CD4-positive, alpha-beta T cell (primary cell): ENCODE results near the gene RNF5. TPM values are rescaled to one million over a fixed set of nuclear protein-coding genes. Genes with fewer than 3 reads are reported as not detected.

Experiments used
- ATAC-seq: fragments of 200-7000 bp; cut with Tn5 transposase; one replicate; pipeline ENCODE4 v1.10.0; 2022; ENCODE audit warnings: mild to moderate bottlenecking; ENCODE audit not compliant: poor library complexity
- CTCF ChIA-PET: fragments of 350-600 bp; sonication (Branson Sonifier 250); formaldehyde crosslinking; loops from one replicate; lab custom pipeline; 2021; ENCODE audit warnings: antibody characterized with exemption, inconsistent platforms; lab: Charles Lee
- POLR2A ChIA-PET: fragments of 350-600 bp; sonication (Branson Sonifier 250); formaldehyde crosslinking; loops from one replicate; lab custom pipeline; 2021; ENCODE audit warnings: antibody characterized with exemption, inconsistent platforms; lab: Charles Lee
- DNase-seq, 14 experiments: peaks; one replicate each; pipeline ENCODE4 v3.0.0-alpha.2; 2013 to 2020; ENCODE audit warnings: mixed read lengths in 2 of 14
- H3K27ac ChIP-seq, 2 donors: one replicate each; pipeline versions ENCODE4 v1.5.1 to v1.7.0; 2013; ENCODE audit warnings: low read length in 2 of 2, low read depth in 1 of 2, mild to moderate bottlenecking in 1 of 2
- H3K27me3 ChIP-seq, 2 experiments: 1 replicate in 1 of 2; 2 replicates in 1 of 2; pipeline versions ENCODE4 v1.6.1 to v1.7.0; 2013; ENCODE audit warnings: low read length in 2 of 2, control low read depth in 1 of 2, mild to moderate bottlenecking in 1 of 2, moderate library complexity in 1 of 2; ENCODE audit not compliant: insufficient read depth in 2 of 2, control insufficient read depth in 1 of 2
- H3K36me3 ChIP-seq: one replicate; pipeline ENCODE4 v1.6.1; 2013; ENCODE audit warnings: low read length, control low read depth; ENCODE audit not compliant: insufficient read depth
- H3K4me1 ChIP-seq: one replicate; pipeline ENCODE4 v1.6.1; 2013; ENCODE audit warnings: low read length, control low read depth; ENCODE audit not compliant: insufficient read depth
- H3K4me3 ChIP-seq: one replicate; pipeline ENCODE4 v1.5.1; 2013; ENCODE audit warnings: mild to moderate bottlenecking, low read length, moderate library complexity
- H3K9me3 ChIP-seq, 2 experiments: 1 replicate in 1 of 2; 2 replicates in 1 of 2; pipeline versions ENCODE4 v1.6.1 to v1.7.0; 2013; ENCODE audit warnings: low read length in 2 of 2, mild to moderate bottlenecking in 2 of 2, control low read depth in 1 of 2, moderate library complexity in 1 of 2; ENCODE audit not compliant: control insufficient read depth in 1 of 2, insufficient read depth in 1 of 2
- H3K27ac Mint-ChIP-seq: one replicate; pipeline ENCODE4 v1.8.0; 2020; ENCODE audit warnings: mixed read lengths
- H3K27me3 Mint-ChIP-seq: one replicate; pipeline ENCODE4 v1.8.0; 2021; ENCODE audit warnings: mixed read lengths
- H3K36me3 Mint-ChIP-seq: one replicate; pipeline ENCODE4 v1.8.0; 2021; ENCODE audit warnings: low read depth, mixed read lengths
- H3K4me1 Mint-ChIP-seq: one replicate; pipeline ENCODE4 v1.8.0; 2021; ENCODE audit warnings: low read depth, mixed read lengths
- H3K4me3 Mint-ChIP-seq: one replicate; pipeline ENCODE4 v1.8.0; 2020; ENCODE audit warnings: mild to moderate bottlenecking, mixed read lengths
- H3K9me3 Mint-ChIP-seq: one replicate; pipeline ENCODE4 v1.8.0; 2020; ENCODE audit warnings: mixed read lengths
- intact Hi-C, 2 experiments: fragments of 100-400 bp; cut with DNase I in 1 of 2; cut with micrococcal nuclease in 1 of 2; formaldehyde crosslinking; loops; one replicate each; pipeline versions ENCODE4 v1.15.1 to v1.9.0; 2023 to 2025; cut with DNase I, micrococcal nuclease
- total RNA-seq, 174 experiments: library from RNA in 2 of 174; stranded (reverse) in 2 of 174; gene quantifications; one replicate each; pipeline ENCODE4 v1.2.3 and lab custom pipeline; 2021 to 2026
- TF ChIP-seq, protein P1 (sequence below): fragments of 200-600 bp; IDR thresholded peaks from one replicate; pipeline ENCODE4 v1.8.0; 2022; ENCODE audit warnings: antibody characterized with exemption, mild to moderate bottlenecking

Gene RNF5
- total RNA-seq, 2 experiments from 2014 or later: 9.6 to 9.9 TPM

DNA sequence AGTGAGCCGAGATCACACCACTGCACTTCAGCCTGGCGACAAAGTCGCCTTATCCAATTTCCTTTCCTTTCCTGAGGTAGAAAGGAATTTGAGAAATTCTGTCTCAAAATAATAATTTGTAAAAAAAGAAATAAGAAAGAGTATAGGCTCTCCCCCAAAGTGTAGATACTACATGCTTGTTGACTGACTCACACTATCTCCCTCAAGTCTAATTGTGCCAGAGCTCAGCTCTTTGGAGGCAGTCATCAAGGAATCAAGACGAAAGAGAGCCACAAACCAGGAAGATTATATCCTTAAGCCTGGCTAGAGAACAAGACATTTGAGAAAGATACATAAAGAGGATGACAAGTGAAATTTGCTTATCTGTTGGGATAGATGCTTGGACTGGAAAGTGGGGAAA, 44.4 kb upstream of the RNF5 start:
- peaks cover 20% of the 10 kb centered on the region for H3K4me1 ChIP-seq
- Mint-ChIP-seq H3K4me1 (peaks cover 15% of the 10 kb centered on the region), H3K4me3 (no peak overlapping the region), H3K27ac (no peak overlapping the region), H3K9me3 (no peaks in the 10 kb centered on the region), H3K27me3 (no peaks in the 10 kb centered on the region), H3K36me3 (no peaks in the 10 kb centered on the region)
- ChIA-PET CTCF (no interaction called here), POLR2A (no interaction called here)
- no peaks in the 10 kb centered on the region for H3K27me3 ChIP-seq
- no peaks in the 10 kb centered on the region for H3K36me3 ChIP-seq
- DNase-seq (no peak), ATAC-seq (no peak)
- H3K9me3 ChIP-seq: no peaks in the 10 kb centered on the region
- no peak overlapping the region for H3K27ac ChIP-seq
- intact Hi-C loops: loop anchor here in 1 of 2 experiments (5.0 to 10.0 kb wide), 2 partner anchors 466 to 1071 kb away; partner anchors contain the start of genes CSNK2B, HSD17B8, LY6G5B and RING1
- H3K4me3 ChIP-seq: no peak overlapping the region
- TF ChIP-seq, protein P1, sequence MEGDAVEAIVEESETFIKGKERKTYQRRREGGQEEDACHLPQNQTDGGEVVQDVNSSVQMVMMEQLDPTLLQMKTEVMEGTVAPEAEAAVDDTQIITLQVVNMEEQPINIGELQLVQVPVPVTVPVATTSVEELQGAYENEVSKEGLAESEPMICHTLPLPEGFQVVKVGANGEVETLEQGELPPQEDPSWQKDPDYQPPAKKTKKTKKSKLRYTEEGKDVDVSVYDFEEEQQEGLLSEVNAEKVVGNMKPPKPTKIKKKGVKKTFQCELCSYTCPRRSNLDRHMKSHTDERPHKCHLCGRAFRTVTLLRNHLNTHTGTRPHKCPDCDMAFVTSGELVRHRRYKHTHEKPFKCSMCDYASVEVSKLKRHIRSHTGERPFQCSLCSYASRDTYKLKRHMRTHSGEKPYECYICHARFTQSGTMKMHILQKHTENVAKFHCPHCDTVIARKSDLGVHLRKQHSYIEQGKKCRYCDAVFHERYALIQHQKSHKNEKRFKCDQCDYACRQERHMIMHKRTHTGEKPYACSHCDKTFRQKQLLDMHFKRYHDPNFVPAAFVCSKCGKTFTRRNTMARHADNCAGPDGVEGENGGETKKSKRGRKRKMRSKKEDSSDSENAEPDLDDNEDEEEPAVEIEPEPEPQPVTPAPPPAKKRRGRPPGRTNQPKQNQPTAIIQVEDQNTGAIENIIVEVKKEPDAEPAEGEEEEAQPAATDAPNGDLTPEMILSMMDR: no peak

DNA sequence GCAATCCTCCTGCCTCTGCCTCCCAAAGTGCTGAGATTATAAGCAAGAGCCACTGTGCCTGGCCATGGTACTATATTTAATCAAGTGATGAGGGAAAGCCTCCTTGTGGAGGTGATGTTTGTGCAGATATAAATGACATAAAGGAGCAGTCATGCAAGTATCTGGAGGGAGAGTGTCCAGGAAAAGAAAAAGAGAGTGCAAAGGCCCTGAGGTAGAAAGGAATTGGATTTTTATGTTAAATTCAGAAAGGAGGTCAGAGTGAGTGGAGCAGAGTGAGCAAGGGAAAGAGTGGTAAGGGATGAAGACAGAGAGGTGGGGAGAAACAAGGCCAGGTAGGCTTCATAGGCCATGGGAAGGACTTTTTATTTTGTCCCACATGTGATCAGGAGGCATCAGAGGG, 40.8 kb upstream of the RNF5 start:
- no peak overlapping the region for H3K4me3 Mint-ChIP-seq
- no peak overlapping the region for H3K4me3 ChIP-seq
- TF ChIP-seq, protein P1: no peak
- DNase-seq (no peak), ATAC-seq (no peak)
- no peaks in the 10 kb centered on the region for H3K36me3 ChIP-seq
- no peaks in the 10 kb centered on the region for H3K27me3 Mint-ChIP-seq
- no peaks in the 10 kb centered on the region for H3K4me1 ChIP-seq
- H3K9me3 Mint-ChIP-seq: no peaks in the 10 kb centered on the region
- H3K27me3 ChIP-seq: no peaks in the 10 kb centered on the region
- POLR2A ChIA-PET: no interaction called here
- intact Hi-C loops: loop anchor here in 1 of 2 experiments (10.0 kb wide), 1 partner anchor 1067 kb away; the partner anchor contains the start of genes HSD17B8, RING1, RXRB and SLC39A7
- no peaks in the 10 kb centered on the region for H3K9me3 ChIP-seq
- H3K27ac Mint-ChIP-seq: no peak overlapping the region
- no peaks in the 10 kb centered on the region for H3K4me1 Mint-ChIP-seq
- no peaks in the 10 kb centered on the region for H3K36me3 Mint-ChIP-seq
- CTCF ChIA-PET: no interaction called here
- no peak overlapping the region for H3K27ac ChIP-seq

DNA sequence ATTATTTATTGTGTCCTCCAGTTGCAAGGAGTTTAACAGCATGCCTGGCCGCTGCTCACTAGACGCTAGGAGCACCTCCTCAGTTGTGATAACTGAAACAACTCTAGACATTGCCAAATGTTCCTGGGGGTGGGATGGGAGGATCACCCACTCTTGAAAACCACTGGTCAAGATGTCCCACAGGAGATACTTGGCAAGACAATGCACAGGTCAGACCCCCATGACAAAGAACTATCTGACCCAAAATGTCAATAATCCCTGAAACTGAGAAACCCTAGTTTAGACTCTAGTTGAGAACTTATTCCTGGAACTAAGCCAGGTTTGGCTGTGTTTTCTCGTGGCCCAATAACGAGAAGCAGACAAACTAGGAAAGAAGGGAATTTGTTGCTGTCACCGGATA, 38.6 kb upstream of the RNF5 start:
- POLR2A ChIA-PET: no interaction called here
- intact Hi-C loops: loop anchor here in 1 of 2 experiments (10.0 kb wide), 1 partner anchor 1065 kb away; the partner anchor contains the start of genes HSD17B8, RING1, RXRB and SLC39A7

More for the DNA sequence above, 38.6 kb upstream of the RNF5 start:
- Histone ChIP-seq H3K4me1 (no peaks in the 10 kb centered on the region), H3K9me3 (no peaks in the 10 kb centered on the region), H3K27ac (no peak overlapping the region), H3K27me3 (no peaks in the 10 kb centered on the region), H3K36me3 (no peaks in the 10 kb centered on the region), H3K4me3 (no peak overlapping the region)
- Mint-ChIP-seq H3K36me3 (no peaks in the 10 kb centered on the region), H3K9me3 (no peaks in the 10 kb centered on the region), H3K4me1 (no peaks in the 10 kb centered on the region), H3K27ac (no peak overlapping the region), H3K27me3 (no peaks in the 10 kb centered on the region), H3K4me3 (no peak overlapping the region)
- CTCF ChIA-PET: no interaction called here
- no peak for ATAC-seq
- TF ChIP-seq, protein P1: no peak
- DNase-seq: no peak
